Limb (tissue), 2 donors: ENCODE results near the gene DCST1.

Experiments
- DNase-seq, 2 donors: peaks; one replicate each; pipeline ENCODE4 v3.0.0-alpha.2; 2016; ENCODE audit errors: extremely low spot score in 2 of 2

Gene DCST1

DNA sequence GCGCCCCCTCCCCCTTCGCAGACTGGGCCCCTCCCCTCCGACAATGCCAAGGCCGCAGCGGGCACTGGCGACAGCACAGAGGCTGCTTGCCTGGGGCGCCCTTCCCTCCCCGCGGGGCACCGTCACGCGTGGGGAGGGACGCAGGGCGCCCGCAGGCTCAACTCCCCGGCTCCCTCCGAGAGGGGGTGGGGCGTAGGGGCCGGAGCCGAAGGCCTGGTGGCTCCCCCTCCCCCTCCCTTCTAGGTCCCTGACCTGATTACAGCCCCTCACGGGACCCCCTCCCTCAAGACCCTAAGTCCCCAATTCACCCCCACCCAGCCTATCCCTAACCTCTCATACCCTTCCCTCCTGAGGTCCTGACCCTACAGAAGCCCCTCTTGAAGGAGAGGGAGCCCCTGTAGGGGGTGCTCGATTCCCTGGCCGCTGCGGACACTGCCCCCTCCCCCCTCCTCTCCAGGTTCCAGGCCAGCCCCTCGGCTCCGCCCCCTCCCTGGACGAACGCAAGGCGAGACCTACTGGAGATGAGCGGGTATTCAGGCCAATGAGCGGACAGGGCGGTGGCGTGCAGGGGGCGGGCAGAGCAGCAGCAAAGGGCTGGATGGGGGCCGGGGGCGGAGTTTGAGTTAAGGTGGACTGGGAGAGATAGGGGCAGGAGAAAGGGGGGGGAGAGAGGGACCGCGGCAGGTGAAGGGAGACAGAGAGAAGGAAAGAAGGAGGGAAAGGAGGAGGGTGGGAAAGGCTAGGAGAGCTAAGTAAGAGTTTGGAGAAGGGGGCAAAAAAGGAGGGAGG lies 31.8 kb upstream of the DCST1 start:
- DNase-seq = peak; percentile 98 to 99

DNA sequence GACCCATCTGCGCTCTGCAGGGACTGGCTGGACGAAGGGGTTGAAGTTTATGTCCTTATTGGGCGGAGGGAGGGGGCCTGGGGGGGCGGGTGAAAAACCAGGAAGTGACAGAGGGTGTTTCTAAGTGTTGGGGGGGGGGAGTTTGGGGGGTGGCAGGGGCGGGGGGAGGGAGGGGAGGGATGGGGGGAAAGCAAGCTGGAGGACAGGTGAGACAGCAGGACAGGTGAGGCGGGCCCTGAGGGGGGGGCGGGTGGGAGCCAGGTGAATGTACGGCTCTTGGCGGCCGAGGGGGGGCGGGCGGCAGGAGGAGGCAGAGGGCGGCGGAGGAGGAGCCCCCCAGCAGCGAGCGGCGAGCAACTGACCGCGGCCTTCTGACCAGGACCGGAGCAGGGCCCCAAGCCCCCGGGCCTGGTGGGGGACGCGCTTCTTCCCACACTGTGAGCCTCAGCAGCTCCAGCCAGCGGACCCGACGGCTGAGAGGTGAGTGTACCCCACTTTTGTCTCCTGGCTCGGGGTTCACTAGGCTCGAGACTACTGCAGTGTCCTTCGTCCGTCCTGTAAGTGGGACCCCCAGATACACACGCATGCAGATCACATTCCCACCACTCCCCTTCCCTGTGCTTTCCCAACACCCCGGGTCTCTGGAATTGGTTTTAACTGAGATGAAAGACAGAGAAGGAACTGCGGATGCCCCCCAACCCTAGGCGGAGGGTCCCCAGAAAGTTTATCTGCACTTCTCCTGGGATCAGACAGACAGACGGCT lies 31.0 kb upstream of the DCST1 start, which contains the start of gene ZBTB7B:
ZBTB7B (plus strand) TSS at position 339 of the 763 bp plus-strand sequence. CDS start 11,859 bp downstream, outside the sequence.
- DNase-seq = peak in 1 of 2 donors; percentile 64

DNA sequence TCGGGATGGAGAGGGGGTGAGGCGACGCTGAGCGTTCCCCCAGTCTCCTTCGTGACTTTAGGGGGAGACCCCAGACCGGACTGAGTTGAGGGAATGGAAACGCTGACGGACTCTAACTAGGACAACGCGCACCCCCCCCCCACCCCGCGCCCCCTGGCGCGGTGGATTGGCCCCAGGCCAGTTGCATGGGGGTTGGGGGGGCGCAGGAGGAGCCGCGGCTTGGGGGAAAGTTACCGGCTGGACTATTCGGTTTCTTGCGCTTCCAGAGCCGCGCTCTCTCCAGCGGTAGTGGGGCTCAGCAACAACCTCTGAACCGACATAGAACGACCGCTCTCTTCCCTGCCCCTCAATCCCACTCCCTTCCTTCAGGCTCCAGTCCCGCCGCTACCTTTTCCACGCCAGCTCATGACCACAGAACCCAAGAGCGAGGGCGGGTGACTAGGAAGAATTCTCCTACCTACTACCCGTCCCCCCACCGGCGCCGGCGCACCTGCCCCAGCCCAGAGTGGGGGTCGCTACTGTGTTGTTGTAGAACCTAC lies 30.3 kb upstream of the DCST1 start:
- DNase-seq = peak in 1 of 2 donors; percentile 74

DNA sequence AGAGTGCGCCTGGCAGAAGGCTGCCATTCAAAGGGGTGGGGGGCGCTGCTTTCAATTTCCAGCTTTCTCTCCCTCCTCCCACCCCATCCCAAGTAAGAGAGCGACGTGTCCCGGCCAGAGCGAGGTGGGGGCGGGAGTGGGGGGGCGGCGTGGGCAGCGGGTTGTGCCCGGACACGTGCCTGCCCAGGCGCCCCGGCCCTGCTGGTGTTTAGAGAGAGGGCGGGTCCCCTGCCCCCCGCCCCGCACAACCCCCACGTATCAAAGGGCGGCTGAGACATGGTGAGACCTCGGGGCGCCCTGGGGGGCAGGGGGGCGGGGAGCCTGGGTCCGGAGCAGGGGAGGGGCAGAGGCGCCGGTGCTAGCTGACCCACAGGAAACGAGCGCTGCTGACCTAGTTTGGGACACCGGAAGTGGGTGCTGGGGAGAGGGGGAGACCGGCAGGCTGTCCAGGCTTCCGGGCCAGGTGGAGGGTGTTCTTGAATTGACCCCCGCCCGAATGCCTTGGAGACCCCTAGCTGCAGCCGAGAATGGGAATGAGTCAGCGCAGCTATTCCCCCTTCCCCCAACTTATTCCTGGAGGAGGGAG lies 29.8 kb upstream of the DCST1 start:
- no peak for DNase-seq

DNA sequence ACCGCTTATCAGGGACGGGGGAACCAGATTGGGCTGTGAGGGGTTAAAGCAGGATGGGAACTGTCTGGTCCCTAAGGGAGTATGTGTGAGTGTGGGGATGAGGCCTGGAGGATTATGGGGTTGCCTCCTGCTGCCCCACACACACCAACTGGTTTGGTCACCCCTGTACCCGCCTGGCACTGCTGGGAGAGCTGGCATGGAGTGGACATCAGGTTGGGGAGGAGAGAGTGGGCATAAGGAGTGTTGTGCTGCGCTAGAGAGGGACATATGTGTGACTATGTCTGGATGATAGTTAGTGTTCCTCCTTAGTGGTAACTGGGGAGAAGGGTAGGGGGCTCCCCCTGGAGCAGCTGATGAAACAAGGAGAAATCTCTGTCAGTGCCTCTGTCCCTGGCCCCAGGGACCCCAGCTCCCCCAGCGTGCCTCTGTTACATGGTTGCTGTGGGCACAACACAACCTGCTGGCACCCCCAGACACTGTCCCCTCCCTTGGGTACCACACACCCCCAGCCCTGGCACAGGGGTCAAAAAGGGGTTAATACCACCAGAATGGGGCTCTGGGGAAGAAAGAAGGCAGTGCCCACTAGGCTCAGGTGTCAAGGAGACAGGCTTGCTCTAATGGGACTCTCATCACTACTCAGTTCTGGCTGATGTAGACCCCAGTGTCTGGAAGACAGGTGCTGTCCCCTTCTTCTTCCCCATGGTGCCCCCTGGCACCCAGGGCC lies 29.1 kb upstream of the DCST1 start:
- DNase-seq = no peak

DNA sequence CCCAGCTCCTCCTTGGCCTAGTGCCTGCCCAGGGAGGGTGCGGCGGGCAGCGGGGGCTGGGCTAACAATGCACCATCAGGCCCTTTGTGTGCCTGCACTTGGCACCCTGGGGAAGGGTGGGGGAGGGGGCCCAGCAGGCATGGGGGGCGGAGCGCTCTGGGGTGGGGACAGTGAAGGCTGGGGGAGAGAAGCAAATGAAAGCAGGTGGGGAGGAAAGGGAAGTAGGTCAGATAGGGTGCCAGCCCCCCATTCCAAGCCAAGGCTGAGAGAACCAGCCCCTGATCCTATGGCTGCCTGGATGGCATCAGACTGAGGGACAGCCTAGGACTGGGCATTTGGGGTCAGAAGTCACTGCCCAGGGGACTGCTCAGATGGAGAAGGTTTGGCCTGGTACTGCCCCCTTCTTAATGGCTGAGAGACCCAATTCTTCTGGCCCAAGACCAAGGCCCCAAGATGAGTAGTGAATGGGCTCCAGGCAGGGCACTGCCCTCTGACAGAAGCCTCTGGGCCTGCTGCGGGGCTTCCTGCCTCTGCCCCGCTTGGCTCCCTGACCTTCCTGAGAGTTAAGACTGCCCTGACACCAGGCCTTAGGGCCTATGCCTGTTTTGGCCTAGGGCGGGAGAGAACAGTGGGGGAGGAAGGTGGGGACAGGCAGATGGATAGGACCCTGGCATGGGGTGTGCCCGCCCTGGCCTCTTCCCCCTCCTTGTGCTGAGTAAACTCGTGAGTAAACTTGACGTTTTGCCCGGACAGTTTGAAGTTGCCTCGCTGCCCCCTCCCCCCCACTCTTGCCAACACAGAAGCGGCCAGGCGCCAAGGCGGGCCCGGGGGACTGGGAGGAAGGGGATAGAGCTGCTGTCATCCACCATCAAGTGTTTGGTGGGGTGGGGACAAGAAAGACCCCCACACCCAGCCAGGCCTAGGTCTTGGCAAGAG lies 28.3 kb upstream of the DCST1 start:
- no peak for DNase-seq

DNA sequence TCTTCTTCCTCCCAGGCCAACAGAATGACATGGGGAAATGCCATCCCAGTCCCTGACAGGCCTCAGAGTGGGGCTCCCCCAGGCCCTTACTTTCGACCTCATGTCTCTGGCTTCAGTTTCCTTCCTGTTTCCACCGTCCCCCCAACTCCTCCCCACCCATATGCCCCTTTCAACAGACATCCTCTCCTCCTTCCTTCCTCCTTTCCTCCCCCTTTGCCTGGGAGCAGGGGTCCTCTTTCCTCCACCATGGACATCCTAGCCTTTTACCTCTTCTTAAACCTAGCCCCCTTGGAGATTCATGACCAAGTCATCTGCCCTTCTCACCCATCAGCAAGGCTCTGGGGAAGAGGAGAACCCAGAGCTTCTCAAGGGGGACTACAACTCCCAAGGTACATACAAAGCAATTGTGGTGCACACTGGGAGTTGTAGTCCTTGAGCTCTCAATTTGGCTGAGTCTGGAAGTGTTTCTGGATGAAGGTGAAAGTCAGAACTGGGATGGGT lies 27.0 kb upstream of the DCST1 start:
- no peak for DNase-seq

DNA sequence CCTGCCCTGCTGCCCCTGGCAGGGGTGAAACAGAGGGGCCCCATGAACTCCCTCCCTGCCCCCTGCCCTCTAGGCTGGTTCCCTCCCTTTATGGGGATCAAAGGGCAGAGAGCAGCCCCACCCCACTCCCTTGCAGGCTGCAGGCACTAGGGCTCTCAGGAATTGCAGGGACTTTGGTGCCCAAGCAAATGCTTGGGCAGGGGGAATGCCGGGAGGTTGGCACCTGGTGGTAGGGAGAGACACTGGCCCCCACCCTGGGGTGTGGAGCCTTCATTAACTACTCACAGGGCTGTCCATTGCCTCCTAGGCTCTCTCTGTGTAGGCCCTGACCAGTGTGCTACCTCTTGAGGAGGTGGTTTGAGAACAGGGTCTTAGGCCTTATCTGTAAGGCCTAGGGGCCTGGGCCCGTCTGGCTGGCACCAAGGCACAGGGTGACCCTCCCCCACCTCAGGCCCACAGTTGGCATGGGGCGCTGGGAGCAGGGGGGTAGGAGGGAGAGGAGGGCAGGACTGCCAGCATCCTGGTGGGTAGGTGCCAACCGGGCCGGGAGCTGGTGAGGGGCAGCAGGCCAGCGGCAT lies 26.3 kb upstream of the DCST1 start:
- no peak for DNase-seq

DNA sequence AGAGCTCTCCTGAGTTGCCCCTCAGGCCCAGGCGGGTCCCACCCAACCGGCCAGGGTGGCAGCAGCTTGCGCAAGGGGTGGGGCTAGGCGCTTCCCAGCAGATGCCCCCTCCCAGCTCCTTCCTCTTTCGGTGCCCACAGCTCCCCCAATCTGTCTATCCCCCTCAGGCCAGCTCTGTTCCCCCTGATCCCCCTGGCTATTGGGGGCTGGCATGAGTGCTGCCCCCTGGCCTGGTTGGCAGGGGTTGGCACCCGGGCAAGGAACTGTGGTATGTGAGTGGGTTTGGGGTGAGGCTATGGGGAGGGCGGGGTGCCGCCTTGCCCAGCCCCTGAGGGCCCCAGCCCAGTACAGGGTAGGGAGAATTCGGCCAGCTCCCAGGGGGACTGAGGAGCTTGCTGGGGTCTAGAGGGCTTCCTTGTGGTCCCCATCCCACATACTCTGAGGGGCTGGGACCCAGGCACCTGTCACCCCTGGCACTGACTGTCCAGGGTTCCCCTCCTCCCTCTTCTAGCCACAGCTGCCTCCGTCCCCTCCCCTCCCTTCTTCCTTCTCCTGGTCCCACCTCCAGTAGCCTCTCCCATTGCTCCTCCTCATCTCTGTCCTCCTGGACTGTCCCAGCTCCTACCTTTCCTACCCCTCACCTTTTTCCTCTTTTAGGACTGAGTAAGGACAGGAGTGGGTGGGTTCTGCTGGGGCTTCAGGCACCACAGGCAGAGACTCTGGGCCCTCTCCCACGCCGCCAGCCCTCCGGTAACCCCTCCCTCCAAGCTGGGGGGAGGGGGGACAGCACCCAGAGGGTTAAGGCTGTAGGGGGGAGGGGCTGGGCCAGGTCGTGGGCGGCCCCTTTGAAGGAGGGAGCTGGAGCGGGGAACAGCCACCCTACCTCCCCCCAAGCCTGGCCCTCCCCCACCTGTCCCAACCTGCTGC lies 25.3 kb upstream of the DCST1 start:
- DNase-seq = no peak

DNA sequence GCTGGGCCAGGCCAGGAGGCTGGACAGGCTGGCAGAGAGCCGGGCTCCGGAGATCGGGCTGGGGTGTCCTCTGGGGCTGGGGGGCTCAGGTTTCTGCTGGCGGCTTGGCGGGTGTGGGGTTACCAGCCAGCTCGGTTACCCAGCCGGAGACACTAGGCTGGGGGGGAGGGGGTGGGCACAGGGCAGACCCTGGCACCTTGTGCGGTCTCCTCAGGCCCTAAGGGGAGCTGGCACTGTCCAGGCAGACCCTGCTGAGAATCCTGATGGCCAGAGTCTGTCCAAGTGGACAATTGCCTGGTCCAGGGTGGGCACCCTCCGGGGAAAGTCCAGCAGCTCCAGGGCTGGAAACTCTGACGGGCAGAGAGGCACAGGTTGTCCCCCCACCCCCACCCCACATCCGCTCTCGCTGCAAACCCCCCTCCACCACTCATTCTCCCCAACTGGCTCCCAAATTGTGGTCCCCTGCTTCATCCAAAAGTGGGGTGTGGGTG lies 24.4 kb upstream of the DCST1 start:
- no peak for DNase-seq

DNA sequence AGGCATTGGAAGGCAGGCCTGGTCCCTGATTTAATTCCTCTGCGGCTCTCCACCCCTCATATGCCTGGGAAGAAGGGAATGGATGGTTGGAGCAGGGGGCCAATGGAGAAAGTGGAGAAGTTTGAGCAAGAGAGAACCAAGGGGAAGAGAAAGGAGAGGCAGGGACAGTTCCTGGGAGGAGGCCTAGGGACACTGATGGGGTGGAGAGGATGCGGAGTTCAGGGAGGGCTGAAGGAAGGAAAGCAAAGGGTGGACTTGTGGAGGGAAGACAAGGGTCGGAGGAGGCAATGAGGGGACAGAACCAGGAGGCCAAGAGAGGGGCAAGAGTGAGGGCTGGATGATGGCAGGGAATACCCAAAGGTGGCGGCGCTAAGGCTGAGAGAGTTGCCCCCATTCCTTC lies 23.9 kb upstream of the DCST1 start:
- no peak for DNase-seq

DNA sequence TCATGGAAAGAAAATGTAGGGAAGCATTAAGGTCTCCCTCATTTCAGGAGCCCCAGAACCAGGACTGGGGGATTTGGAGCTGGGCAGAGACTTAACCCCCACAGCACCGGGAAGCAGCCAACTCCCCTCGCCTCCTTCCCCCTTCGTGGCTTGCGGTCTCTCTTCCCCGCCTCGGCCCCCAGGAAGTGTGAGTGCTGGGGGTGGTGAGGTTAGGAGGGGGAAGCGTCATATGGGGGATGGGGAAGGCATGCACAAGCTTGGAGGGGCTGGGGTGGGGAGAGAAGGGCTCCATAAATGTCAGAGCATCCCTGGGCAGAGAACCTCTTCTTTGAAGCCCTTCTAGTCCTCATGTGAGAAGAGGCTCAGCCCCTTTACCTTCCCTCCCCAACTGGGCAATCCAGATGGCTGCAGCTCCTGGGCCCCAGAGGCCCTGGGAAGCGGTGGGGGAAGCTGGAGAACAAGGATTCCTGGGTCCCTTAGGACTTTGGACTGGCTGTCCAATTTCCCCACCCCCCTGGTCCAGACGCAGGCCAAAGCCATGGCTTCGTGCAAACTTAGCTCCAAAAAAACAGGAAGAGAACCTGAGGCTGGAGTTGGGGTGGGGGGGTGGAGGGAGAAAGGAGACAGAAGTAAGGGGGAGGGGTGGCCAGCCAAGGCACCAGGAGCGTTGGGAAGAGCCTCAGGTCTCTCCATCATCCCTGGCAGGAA lies 23.3 kb upstream of the DCST1 start:
- no peak for DNase-seq

DNA sequence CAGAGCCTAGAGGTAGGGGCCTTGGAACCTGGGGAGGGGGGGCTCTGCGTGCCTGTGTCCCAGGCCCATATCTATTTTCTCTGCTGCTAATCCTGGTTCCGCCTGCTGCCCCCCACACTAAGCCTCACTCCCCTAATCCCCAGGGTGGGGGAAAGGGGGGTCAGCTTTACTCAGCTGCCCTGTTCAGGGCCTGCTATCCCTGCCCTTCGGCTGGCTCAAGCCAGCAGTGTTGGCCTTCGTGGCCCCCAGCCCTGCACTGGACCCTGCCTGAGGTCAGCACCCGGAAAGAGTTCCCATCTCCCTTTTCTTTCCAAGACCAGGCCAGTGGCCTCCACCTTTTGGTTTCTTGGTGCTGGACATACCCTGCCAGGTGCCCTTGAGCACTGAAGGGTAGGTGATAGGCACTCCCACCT lies 22.6 kb upstream of the DCST1 start:
- DNase-seq = no peak

DNA sequence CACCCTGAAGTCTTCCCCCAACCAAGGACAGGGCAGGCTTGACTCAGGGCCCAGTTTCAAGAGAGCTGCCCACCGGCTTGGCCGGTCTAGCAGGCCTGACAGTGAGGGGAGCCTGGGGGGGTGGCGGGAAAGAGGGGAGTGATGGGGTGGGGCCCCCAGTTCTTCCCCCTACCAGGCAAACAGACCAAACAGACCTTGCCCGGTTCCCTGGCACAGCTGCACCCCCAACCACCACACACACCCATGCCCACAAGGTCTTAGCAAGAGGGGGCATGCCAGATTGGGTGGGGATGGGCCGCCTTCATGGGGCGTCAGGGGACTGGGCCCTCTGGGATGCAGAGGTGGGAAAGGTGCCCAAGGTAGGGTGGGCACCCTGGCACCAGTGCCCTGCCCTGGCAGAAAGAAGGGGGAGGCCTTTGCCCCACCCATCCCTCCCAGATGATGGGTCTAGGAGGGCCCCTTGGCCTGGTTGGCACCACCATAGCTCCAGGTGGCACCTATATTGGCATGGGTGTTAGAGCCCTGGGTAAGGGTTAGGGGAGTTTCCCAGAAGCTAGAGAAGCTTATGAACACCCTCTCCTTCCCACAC lies 22.1 kb upstream of the DCST1 start:
- no peak for DNase-seq

DNA sequence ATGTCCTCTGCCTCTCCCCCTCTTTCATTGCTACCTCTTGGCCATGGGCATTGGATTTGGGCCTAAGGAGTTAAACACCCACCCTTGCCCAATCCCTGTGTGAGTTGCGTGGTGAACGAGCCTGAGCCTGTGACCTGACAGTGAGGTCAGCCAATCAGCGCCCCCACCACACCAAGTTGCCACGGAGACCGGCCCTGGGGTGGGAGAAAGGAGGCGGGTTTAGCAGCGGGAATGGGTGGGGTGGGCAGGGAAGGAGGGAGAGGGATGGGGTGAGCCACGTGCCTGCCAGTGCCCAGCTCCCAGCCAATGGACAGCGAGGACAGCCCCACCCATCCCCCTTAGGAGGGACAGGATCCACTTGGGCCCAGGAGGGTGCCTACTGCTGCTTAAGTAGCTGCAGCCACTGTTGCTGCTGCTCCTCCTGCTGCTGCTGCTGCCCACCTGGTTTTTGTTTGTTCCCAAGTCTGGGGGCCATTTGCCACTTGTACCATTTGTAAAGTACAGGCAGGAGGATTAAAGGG lies 21.5 kb upstream of the DCST1 start:
- DNase-seq = peak in 1 of 2 donors; percentile 63

DNA sequence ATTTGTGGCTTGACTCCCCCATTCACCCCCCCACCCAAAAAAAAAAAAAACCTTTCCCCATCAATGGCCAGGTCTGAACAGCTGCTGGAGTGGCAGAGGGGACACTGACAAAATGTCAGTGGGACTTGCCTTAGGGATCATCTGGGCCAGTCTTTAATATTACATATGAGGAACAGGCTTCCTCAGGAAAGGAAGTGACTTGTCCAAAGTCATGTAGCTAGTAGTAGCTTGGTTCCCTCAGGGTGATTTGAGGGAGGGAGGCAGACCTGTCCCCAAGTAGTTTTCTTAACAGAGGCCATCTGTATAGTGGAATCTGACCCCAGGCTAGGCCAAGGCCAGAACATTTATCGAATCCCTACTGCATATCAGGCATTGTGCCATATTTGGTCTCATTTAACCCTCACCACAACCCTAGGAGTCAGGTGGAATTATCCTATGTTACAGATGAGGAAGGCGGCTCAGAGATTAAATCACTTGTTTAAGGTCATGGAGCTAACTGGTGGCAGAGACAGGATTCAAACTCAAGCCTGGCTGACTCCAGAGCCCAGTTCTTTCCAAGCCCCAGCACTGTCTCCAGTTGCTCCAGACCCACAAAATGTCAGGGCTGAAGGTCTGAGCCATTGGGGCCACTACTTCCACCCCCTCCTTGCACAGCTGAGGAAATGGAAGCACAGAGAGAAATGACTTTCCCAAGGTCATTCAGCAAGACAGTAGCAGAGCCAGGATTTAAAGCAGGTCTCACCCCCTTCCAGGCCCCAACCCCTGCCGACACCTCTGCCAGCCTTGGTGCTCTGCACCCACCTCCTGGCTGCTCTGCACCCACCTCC lies 20.6 kb upstream of the DCST1 start:
- DNase-seq = no peak
